Endothelial cell of umbilical vein (primary cell): Measurements from ENCODE around the gene S100A9. TPM values are rescaled to one million over a fixed set of nuclear protein-coding genes. Genes with fewer than 3 reads are reported as not detected.

Source experiments
- BruUV-seq: library from RNA; stranded (reverse); fragments of 400-500 nt; replicated peaks from 2 replicates; lab custom pipeline; 2021; lab: Mats Ljungman, UMichigan
- CTCF ChIA-PET: fragments of 300-600, 350-600 bp; sonication (Branson Sonifier 250); formaldehyde crosslinking; loops from one replicate; lab custom pipeline; 2021; ENCODE audit warnings: antibody characterized with exemption, inconsistent platforms; lab: Charles Lee
- POLR2A ChIA-PET: fragments of 300-600, 350-600 bp; sonication (Branson Sonifier 250); formaldehyde crosslinking; loops from one replicate; lab custom pipeline; 2021; ENCODE audit warnings: antibody characterized with exemption, inconsistent platforms; lab: Charles Lee
- DNase-seq: peaks from one replicate; pipeline ENCODE4 v3.0.0-alpha.2; 2011; ENCODE audit warnings: low read depth, low spot score
- FAIRE-seq: peaks from 2 replicates; lab custom pipeline; 2011; peaks lifted over from hg19 to GRCh38; lab: Jason Lieb, UNC
- H2AFZ ChIP-seq: 2 replicates; pipeline ENCODE4 v1.6.0; 2012; ENCODE audit warnings: low read depth, low read length, control low read depth, inconsistent platforms
- H3K27ac ChIP-seq: 2 replicates; pipeline ENCODE4 v1.5.1; 2011; ENCODE audit warnings: low read depth, mild to moderate bottlenecking, control low read depth, low read length, moderate library complexity; ENCODE audit not compliant: insufficient read depth
- H3K27me3 ChIP-seq, 2 experiments: 2 replicates each; pipeline versions ENCODE4 v1.6.0 to v1.6.1; 2011; ENCODE audit warnings: low read length in 2 of 2, mixed read lengths in 1 of 2; ENCODE audit not compliant: control insufficient read depth in 2 of 2, insufficient read depth in 2 of 2
- H3K36me3 ChIP-seq, 2 experiments: 2 replicates in 1 of 2; 3 replicates in 1 of 2; pipeline ENCODE4 v1.5.1; 2011; ENCODE audit warnings: low read length in 2 of 2, mild to moderate bottlenecking in 1 of 2, moderate library complexity in 1 of 2; ENCODE audit not compliant: control insufficient read depth in 2 of 2, insufficient read depth in 2 of 2; ENCODE audit errors: extremely low read depth in 1 of 2
- H3K4me1 ChIP-seq: 3 replicates; pipeline ENCODE4 v1.5.1; 2011; ENCODE audit warnings: mild to moderate bottlenecking, low read length; ENCODE audit not compliant: control insufficient read depth, insufficient read depth; ENCODE audit errors: extremely low read depth
- H3K4me2 ChIP-seq: 2 replicates; pipeline ENCODE4 v1.6.1; 2011; ENCODE audit warnings: low read length, control low read depth, mixed read lengths; ENCODE audit not compliant: insufficient read depth
- H3K4me3 ChIP-seq, 3 experiments: fragments of 200-600 bp in 1 of 3; sonication (generic), shearing (Covaris generic) in 1 of 3; replicated peaks in 1 of 3; 2 replicates each; pipeline ENCODE4 v1.5.1; 2011 to 2016; ENCODE audit warnings: control low read depth in 3 of 3, low read length in 3 of 3, mild to moderate bottlenecking in 2 of 3, inconsistent platforms in 1 of 3, low read depth in 1 of 3, moderate library complexity in 1 of 3; ENCODE audit not compliant: insufficient read depth in 1 of 3
- H3K79me2 ChIP-seq: 2 replicates; pipeline ENCODE4 v1.6.0; 2012; ENCODE audit warnings: low read length, inconsistent platforms; ENCODE audit not compliant: control insufficient read depth, insufficient read depth
- H3K9ac ChIP-seq: replicated peaks from 2 replicates; pipeline ENCODE3; 2011; ENCODE audit warnings: low read length, control low read depth; ENCODE audit not compliant: insufficient read depth; ENCODE audit errors: extremely low read depth
- H3K9me1 ChIP-seq: replicated peaks from 3 replicates; pipeline ENCODE4 v1.6.0; 2011; ENCODE audit warnings: mild to moderate bottlenecking, low read length; ENCODE audit not compliant: control insufficient read depth, insufficient read depth; ENCODE audit errors: extremely low read depth
- H3K9me3 ChIP-seq: replicated peaks from 2 replicates; pipeline ENCODE4 v1.5.1; 2012; ENCODE audit warnings: low read length, inconsistent platforms; ENCODE audit not compliant: control insufficient read depth, insufficient read depth
- H4K20me1 ChIP-seq: replicated peaks from 2 replicates; pipeline ENCODE3; 2011; ENCODE audit warnings: mild to moderate bottlenecking, low read length; ENCODE audit not compliant: control insufficient read depth, insufficient read depth; ENCODE audit errors: extremely low read depth
- EZH2 ChIP-seq: IDR thresholded peaks from 2 replicates; pipeline ENCODE4 v1.6.1; 2012; ENCODE audit warnings: borderline replicate concordance, low read depth, mild to moderate bottlenecking, moderate library complexity, low read length, inconsistent platforms; ENCODE audit not compliant: severe bottlenecking
- FOS ChIP-seq: IDR thresholded peaks from 2 replicates; pipeline ENCODE4 v1.6.1; 2011; ENCODE audit warnings: mild to moderate bottlenecking, low read length, moderate library complexity, borderline replicate concordance; ENCODE audit not compliant: insufficient read depth
- GATA2 ChIP-seq: IDR thresholded peaks from 2 replicates; pipeline ENCODE4 v1.7.0; 2011; ENCODE audit warnings: low read depth, mild to moderate bottlenecking, moderate library complexity, mixed read lengths, low read length; ENCODE audit not compliant: insufficient read length, insufficient read depth
- JUN ChIP-seq: IDR thresholded peaks from 2 replicates; pipeline ENCODE4 v1.6.1; 2011; ENCODE audit warnings: borderline replicate concordance, low read depth; ENCODE audit not compliant: insufficient read length, insufficient read depth
- MYC ChIP-seq: IDR thresholded peaks from one replicate; pipeline ENCODE4 v1.6.1; 2011; ENCODE audit warnings: mild to moderate bottlenecking, low read depth, low read length
- POLR2A ChIP-seq: IDR thresholded peaks from 2 replicates; pipeline ENCODE4 v1.6.1; 2012; ENCODE audit warnings: low read depth, mild to moderate bottlenecking, control low read depth, low read length
- POLR2AphosphoS5 ChIP-seq: IDR thresholded peaks from 2 replicates; pipeline ENCODE4 v1.6.1; 2012; ENCODE audit warnings: low read depth, mild to moderate bottlenecking, control low read depth, low read length, moderate library complexity; ENCODE audit not compliant: insufficient read depth
- dilution Hi-C: fragments of 300-500 bp; cut with MboI; formaldehyde crosslinking; loops from one replicate; pipeline ENCODE4 v1.15.0; 2019; ENCODE audit warnings: low sequenced_read_pairs; ENCODE audit not compliant: extremely low pct_ligation_motif_present
- intact Hi-C: fragments of 100-400 bp; cut with micrococcal nuclease; formaldehyde crosslinking; loops from one replicate; pipeline ENCODE4 v1.10.0; 2022
- polyA plus RNA-seq, 4 experiments: library from polyadenylated mRNA; depleted of rRNA in 3 of 4; stranded (reverse) in 3 of 4; unstranded in 1 of 4; fragments of >200 nt; gene quantifications; 2 replicates each; pipeline versions ENCODE4 v1.2.1 to v1.2.3, GENCODE V29; 2011 to 2012; ENCODE audit warnings: missing spikeins in 1 of 4
- total RNA-seq: library from RNA; stranded (reverse); gene quantifications from 2 replicates; pipeline ENCODE4 v1.2.3, GENCODE V29; 2021
- TF ChIP-seq, protein P1 (sequence below): IDR thresholded peaks from 2 replicates; pipeline ENCODE4 v1.6.1; 2011; ENCODE audit not compliant: insufficient read depth, insufficient read length
- TF ChIP-seq, protein P2 (sequence below), 2 donors: IDR thresholded peaks; 1 replicate in 1 of 2; 2 replicates in 1 of 2; pipeline ENCODE4 v1.5.1; 2011; ENCODE audit warnings: low read length in 2 of 2, mild to moderate bottlenecking in 2 of 2, moderate library complexity in 2 of 2, control low read depth in 1 of 2, inconsistent platforms in 1 of 2, low read depth in 1 of 2; ENCODE audit not compliant: insufficient read depth in 1 of 2; ENCODE audit errors: extremely low read depth in 1 of 2

Gene S100A9
- total and polyA plus RNA-seq, 2 donors (not counting 3 experiments of a cell fraction or from before 2014, with no cell fraction given): not detected

- no peaks in the 10 kb centered on the region for H3K36me3 ChIP-seq
- no peak overlapping the region for H3K4me3 ChIP-seq
- no peak overlapping the region for H3K4me2 ChIP-seq
- no peak overlapping the region for H2AFZ ChIP-seq
- FAIRE-seq: no peak
- ChIA-PET CTCF (interaction anchor here (1.5 kb wide), 1 partner anchor 130 kb away, joined by 5 read pairs; no protein-coding TSS in a partner anchor), POLR2A (no interaction called here)
- intact Hi-C loops: no loop called here
- no peak overlapping the region for H3K27ac ChIP-seq
- no TSS peak for BruUV-seq
- DNase-seq: no peak
- no peaks in the 10 kb centered on the region for H3K79me2 ChIP-seq
- no peaks in the 10 kb centered on the region for H3K27me3 ChIP-seq
- no peaks in the 10 kb centered on the region for H3K4me1 ChIP-seq
- H3K9me3 ChIP-seq: no peaks in the 10 kb centered on the region
- no peaks in the 10 kb centered on the region for H4K20me1 ChIP-seq
- dilution Hi-C loops: no loop called here
- no peak overlapping the region for H3K9ac ChIP-seq
- H3K9me1 ChIP-seq: no peaks in the 10 kb centered on the region
- no peak for TF ChIP-seq FOS
- no peak for TF ChIP-seq POLR2AphosphoS5
- TF ChIP-seq, protein P1, sequence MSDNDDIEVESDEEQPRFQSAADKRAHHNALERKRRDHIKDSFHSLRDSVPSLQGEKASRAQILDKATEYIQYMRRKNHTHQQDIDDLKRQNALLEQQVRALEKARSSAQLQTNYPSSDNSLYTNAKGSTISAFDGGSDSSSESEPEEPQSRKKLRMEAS: no peak
- TF ChIP-seq EZH2: no peak
- TF ChIP-seq, protein P2, sequence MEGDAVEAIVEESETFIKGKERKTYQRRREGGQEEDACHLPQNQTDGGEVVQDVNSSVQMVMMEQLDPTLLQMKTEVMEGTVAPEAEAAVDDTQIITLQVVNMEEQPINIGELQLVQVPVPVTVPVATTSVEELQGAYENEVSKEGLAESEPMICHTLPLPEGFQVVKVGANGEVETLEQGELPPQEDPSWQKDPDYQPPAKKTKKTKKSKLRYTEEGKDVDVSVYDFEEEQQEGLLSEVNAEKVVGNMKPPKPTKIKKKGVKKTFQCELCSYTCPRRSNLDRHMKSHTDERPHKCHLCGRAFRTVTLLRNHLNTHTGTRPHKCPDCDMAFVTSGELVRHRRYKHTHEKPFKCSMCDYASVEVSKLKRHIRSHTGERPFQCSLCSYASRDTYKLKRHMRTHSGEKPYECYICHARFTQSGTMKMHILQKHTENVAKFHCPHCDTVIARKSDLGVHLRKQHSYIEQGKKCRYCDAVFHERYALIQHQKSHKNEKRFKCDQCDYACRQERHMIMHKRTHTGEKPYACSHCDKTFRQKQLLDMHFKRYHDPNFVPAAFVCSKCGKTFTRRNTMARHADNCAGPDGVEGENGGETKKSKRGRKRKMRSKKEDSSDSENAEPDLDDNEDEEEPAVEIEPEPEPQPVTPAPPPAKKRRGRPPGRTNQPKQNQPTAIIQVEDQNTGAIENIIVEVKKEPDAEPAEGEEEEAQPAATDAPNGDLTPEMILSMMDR (IDR thresholded peaks at IDR 0.05; ENCODE audit: extremely low read depth in 1 of 2, insufficient read depth in 1 of 2, low read depth in 1 of 2, low read length in 2 of 2): no peak
- no peak for TF ChIP-seq MYC
- TF ChIP-seq JUN: no peak
- TF ChIP-seq POLR2A: no peak
- no peak for TF ChIP-seq GATA2
Measured at GRCh38 chr1:153364766-153365666, 7.4 kb downstream of the S100A9 start.
